ENCODE measurements around the gene PDZRN3. TPM values are rescaled to one million over a fixed set of nuclear protein-coding genes. Genes with fewer than 3 reads are reported as not detected.

PDZRN3 gene
- polyA plus RNA-seq, 2 of the 4 experiments (the other 2 are of a cell fraction): not detected

DNA sequence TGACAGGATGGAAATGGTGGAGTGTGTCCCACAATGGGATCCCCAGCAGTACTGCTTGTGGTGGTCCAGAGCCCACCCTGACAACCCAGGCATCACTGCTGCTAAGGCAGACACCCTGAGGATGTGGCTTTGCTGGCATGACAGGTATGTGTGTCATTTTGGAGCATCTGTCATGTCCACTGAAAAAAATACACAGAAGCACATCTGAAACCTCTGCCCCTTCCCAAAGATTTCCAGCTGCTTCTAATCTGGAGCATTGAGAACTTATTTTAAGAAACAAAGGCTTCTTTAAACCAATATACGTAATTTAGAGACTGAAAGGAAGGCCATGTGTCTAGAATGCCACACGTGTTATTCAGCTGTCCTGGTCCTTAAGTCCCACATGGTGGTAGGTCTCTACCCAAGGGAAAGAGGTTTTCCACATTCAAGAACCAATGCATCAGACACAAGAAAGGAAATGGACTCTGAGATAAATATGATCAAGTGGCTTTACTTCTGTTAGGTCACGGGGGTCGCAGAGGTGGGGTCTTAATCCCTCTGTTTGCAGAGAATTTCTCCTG lies 88.3 kb downstream of the PDZRN3 start:
- H3K4me1 ChIP-seq: no peaks in the 10 kb centered on the region
- no peak for DNase-seq (ENCODE audit: low read depth in 1 of 2, low spot score in 1 of 2)
- no peaks in the 10 kb centered on the region for H3K9me3 ChIP-seq
- ChIA-PET CTCF (no interaction called here), POLR2A (no interaction called here)
- TF ChIP-seq EHF (CRISPR knock-in tag; IDR thresholded peaks at IDR 0.05) (no peak), ZNF302 (CRISPR knock-in tag; IDR thresholded peaks at IDR 0.05) (no peak), RFX5 (IDR thresholded peaks at IDR 0.05) (no peak)
- no peak overlapping the region for H3K4me2 ChIP-seq
- no peak for FAIRE-seq
- no peak overlapping the region for H3K27ac ChIP-seq
- WGBS (ENCODE audit: missing lambda C conversion rate): 3% methylated on average over 4 of the region's 4 CpGs
- ATAC-seq: no peak
- no peak overlapping the region for H3K4me3 ChIP-seq

DNA sequence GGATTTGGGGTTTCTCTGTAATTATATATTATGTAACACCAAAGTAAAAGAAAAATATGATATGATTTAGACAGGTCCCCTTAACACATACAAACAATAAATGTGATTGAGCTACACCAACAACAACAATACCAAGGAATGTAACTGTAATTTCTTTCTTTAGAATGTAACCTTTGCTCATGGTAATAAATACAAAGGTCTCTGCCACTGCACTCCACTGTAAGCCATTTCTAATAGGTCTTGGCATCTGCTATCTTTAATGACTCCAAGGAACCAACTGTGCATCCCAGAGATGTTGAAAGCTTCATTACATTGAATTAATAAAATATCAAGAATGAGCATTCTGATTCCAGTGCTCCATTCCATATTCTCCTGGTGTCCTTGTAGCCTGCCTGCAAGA lies 88.8 kb downstream of the PDZRN3 start:
- Histone ChIP-seq H3K9me3 (no peaks in the 10 kb centered on the region), H3K4me3 (no peak overlapping the region), H3K4me2 (no peak overlapping the region), H3K27ac (no peak overlapping the region), H3K4me1 (no peaks in the 10 kb centered on the region)
- ChIA-PET CTCF (no interaction called here), POLR2A (no interaction called here)
- DNase-seq (ENCODE audit: low read depth in 1 of 2, low spot score in 1 of 2): no peak
- FAIRE-seq: no peak
- TF ChIP-seq SMC3 (IDR thresholded peaks at IDR 0.05) (no peak), RARB (CRISPR knock-in tag; IDR thresholded peaks at IDR 0.05) (no peak), KDM1A (IDR thresholded peaks at IDR 0.05; ENCODE audit: low read depth) (no peak), HDAC2 (IDR thresholded peaks at IDR 0.05) (no peak)
- TF ChIP-seq, protein P1, sequence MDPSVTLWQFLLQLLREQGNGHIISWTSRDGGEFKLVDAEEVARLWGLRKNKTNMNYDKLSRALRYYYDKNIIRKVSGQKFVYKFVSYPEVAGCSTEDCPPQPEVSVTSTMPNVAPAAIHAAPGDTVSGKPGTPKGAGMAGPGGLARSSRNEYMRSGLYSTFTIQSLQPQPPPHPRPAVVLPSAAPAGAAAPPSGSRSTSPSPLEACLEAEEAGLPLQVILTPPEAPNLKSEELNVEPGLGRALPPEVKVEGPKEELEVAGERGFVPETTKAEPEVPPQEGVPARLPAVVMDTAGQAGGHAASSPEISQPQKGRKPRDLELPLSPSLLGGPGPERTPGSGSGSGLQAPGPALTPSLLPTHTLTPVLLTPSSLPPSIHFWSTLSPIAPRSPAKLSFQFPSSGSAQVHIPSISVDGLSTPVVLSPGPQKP (IDR thresholded peaks at IDR 0.05; ENCODE audit: low read depth, low read length): no peak
- no peak for ATAC-seq

DNA sequence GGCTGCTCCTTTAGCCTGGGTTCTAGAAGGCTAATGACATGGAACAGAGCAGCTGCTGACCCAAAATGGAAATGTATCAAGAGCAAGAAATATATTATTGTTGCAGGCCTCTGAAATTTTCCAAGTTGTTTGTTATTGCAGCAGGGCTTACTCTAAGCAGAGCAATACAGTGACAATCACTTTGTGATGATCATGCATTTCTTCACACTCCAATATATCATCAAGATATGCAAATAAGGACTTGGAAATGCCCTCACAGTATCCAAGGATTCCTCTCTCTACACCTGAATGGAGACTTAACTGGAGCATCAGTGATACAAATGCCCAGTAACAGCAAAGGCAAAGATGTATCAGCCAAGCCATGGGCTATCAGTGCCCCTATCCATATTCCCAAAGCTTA lies 89.6 kb downstream of the PDZRN3 start:
- H3K9me3 ChIP-seq: no peaks in the 10 kb centered on the region
- POLR2A ChIA-PET: no interaction called here
- ATAC-seq (no peak), DNase-seq (ENCODE audit: low read depth in 1 of 2, low spot score in 1 of 2) (no peak), FAIRE-seq (no peak)
- no peak overlapping the region for H3K27ac ChIP-seq
- CTCF ChIA-PET: interaction anchor here (0.5 to 1.5 kb wide), 2 partner anchors 15 to 35 kb away, joined by 3 read pairs; no protein-coding TSS in a partner anchor
- no peaks in the 10 kb centered on the region for H3K4me1 ChIP-seq
- H3K4me3 ChIP-seq: no peak overlapping the region
- H3K4me2 ChIP-seq: no peak overlapping the region
- no peak for TF ChIP-seq NPAS2 (CRISPR knock-in tag; IDR thresholded peaks at IDR 0.05; ENCODE audit: borderline replicate concordance)
- peak; percentile 38 for TF ChIP-seq MAFK (IDR thresholded peaks at IDR 0.05; ENCODE audit: partially characterized antibody)
- no peak for TF ChIP-seq HOXB13 (CRISPR knock-in tag; IDR thresholded peaks at IDR 0.05; ENCODE audit: low read depth)
- TF ChIP-seq HDAC2 (IDR thresholded peaks at IDR 0.05): no peak
- no peak for TF ChIP-seq MAZ (IDR thresholded peaks at IDR 0.05; ENCODE audit: borderline replicate concordance, low read depth, low read length)

DNA sequence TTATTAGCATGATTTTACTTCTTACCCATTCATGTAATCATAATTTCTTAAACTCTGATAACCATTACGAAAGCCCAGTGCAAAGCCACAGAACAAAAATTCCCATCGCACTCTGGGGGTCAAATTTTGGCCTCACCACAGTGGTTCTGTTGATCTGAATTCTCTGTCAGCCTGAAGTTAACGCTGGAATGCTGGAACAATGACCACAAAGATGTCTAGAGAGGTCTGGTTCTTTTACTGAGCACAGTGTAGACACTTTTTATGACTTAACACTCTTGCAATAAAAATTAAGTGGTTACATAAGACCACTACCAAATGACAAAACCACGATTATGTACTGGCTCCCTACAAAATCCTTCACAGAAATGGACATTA lies 94.7 kb downstream of the PDZRN3 start:
- ATAC-seq (no peak), DNase-seq (ENCODE audit: low read depth in 1 of 2, low spot score in 1 of 2) (no peak), FAIRE-seq (no peak)
- H3K4me2 ChIP-seq: no peak overlapping the region
- no peak for TF ChIP-seq TFCP2L1 (CRISPR knock-in tag; IDR thresholded peaks at IDR 0.05)
- TF ChIP-seq SREBF2 (IDR thresholded peaks at IDR 0.05): no peak
- TF ChIP-seq, protein P2, sequence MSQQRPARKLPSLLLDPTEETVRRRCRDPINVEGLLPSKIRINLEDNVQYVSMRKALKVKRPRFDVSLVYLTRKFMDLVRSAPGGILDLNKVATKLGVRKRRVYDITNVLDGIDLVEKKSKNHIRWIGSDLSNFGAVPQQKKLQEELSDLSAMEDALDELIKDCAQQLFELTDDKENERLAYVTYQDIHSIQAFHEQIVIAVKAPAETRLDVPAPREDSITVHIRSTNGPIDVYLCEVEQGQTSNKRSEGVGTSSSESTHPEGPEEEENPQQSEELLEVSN (IDR thresholded peaks at IDR 0.05; ENCODE audit: borderline replicate concordance, low read depth): no peak
- no peak for TF ChIP-seq RFX5 (IDR thresholded peaks at IDR 0.05)
- no peak for TF ChIP-seq PHF8 (IDR thresholded peaks at IDR 0.05; ENCODE audit: borderline replicate concordance, low read depth)
- TF ChIP-seq, protein P3, sequence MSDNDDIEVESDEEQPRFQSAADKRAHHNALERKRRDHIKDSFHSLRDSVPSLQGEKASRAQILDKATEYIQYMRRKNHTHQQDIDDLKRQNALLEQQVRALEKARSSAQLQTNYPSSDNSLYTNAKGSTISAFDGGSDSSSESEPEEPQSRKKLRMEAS (IDR thresholded peaks at IDR 0.05): no peak
- TF ChIP-seq HEYL (CRISPR knock-in tag; IDR thresholded peaks at IDR 0.05): no peak
- no peak for TF ChIP-seq CEBPB (IDR thresholded peaks at IDR 0.05)
- TF ChIP-seq JUN (IDR thresholded peaks at IDR 0.05): no peak
- TF ChIP-seq, protein P4, sequence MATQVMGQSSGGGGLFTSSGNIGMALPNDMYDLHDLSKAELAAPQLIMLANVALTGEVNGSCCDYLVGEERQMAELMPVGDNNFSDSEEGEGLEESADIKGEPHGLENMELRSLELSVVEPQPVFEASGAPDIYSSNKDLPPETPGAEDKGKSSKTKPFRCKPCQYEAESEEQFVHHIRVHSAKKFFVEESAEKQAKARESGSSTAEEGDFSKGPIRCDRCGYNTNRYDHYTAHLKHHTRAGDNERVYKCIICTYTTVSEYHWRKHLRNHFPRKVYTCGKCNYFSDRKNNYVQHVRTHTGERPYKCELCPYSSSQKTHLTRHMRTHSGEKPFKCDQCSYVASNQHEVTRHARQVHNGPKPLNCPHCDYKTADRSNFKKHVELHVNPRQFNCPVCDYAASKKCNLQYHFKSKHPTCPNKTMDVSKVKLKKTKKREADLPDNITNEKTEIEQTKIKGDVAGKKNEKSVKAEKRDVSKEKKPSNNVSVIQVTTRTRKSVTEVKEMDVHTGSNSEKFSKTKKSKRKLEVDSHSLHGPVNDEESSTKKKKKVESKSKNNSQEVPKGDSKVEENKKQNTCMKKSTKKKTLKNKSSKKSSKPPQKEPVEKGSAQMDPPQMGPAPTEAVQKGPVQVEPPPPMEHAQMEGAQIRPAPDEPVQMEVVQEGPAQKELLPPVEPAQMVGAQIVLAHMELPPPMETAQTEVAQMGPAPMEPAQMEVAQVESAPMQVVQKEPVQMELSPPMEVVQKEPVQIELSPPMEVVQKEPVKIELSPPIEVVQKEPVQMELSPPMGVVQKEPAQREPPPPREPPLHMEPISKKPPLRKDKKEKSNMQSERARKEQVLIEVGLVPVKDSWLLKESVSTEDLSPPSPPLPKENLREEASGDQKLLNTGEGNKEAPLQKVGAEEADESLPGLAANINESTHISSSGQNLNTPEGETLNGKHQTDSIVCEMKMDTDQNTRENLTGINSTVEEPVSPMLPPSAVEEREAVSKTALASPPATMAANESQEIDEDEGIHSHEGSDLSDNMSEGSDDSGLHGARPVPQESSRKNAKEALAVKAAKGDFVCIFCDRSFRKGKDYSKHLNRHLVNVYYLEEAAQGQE (IDR thresholded peaks at IDR 0.05): no peak
- TF ChIP-seq, protein P5, sequence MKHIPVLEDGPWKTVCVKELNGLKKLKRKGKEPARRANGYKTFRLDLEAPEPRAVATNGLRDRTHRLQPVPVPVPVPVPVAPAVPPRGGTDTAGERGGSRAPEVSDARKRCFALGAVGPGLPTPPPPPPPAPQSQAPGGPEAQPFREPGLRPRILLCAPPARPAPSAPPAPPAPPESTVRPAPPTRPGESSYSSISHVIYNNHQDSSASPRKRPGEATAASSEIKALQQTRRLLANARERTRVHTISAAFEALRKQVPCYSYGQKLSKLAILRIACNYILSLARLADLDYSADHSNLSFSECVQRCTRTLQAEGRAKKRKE (CRISPR knock-in tag; IDR thresholded peaks at IDR 0.05; ENCODE audit: low read depth): no peak
- no peak for TF ChIP-seq ESRRA (IDR thresholded peaks at IDR 0.05; ENCODE audit: borderline replicate concordance, low read length)
- TF ChIP-seq, protein P1 (IDR thresholded peaks at IDR 0.05; ENCODE audit: low read depth, low read length): no peak
- no peak overlapping the region for H3K4me3 ChIP-seq
- POLR2A ChIA-PET: no interaction called here
- CTCF ChIA-PET: no interaction called here
- H3K9me3 ChIP-seq: no peaks in the 10 kb centered on the region
- 0% methylated on average over 4 of the region's 4 CpGs for WGBS (ENCODE audit: missing lambda C conversion rate)
- no peak overlapping the region for H3K27ac ChIP-seq
- no peaks in the 10 kb centered on the region for H3K4me1 ChIP-seq
